ENCODE results near the gene LARP6.

LARP6 gene

GRCh38 chr15:70853973-70854665, at the start of gene LARP6:
Gene LARP6, minus strand, starts transcription at chr15:70854157. Its CDS starts 69 bp downstream, at chr15:70854088.
- H3K4me3 ChIP-seq (replicated peaks; ENCODE audit: low read depth, low read length), result peak within 1 kb of the TSS; percentile 86
- DNase-seq (ENCODE audit: low read depth), result peak; percentile 38
- TF ChIP-seq, protein P1, sequence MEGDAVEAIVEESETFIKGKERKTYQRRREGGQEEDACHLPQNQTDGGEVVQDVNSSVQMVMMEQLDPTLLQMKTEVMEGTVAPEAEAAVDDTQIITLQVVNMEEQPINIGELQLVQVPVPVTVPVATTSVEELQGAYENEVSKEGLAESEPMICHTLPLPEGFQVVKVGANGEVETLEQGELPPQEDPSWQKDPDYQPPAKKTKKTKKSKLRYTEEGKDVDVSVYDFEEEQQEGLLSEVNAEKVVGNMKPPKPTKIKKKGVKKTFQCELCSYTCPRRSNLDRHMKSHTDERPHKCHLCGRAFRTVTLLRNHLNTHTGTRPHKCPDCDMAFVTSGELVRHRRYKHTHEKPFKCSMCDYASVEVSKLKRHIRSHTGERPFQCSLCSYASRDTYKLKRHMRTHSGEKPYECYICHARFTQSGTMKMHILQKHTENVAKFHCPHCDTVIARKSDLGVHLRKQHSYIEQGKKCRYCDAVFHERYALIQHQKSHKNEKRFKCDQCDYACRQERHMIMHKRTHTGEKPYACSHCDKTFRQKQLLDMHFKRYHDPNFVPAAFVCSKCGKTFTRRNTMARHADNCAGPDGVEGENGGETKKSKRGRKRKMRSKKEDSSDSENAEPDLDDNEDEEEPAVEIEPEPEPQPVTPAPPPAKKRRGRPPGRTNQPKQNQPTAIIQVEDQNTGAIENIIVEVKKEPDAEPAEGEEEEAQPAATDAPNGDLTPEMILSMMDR (IDR thresholded peaks at IDR 0.05; ENCODE audit: low read length, missing control alignments), result no peak

DNA sequence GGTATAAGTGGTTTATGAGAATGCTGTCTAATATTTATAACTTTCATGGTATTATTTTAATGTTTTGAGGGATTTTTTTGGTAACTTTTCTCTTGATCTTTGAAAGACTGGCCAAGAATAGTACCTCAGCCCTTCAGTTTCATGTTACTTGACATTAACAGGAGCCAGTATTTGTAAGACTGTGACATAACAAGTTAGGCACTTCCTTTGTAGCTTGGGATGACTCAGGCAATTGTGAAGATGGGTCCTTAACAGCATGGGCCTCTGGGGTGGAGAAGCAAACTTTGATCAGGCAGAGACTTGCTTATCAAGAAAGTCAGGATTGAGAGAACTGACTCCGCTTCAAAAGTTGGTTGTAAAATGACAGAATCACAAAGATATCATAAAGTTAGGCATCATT, 48.1 kb upstream of the LARP6 start:
- TF ChIP-seq, protein P1 (IDR thresholded peaks at IDR 0.05; ENCODE audit: low read length, missing control alignments), result no peak
- no peak overlapping the region for H3K4me3 ChIP-seq (replicated peaks; ENCODE audit: low read depth, low read length)
- DNase-seq (ENCODE audit: low read depth), result peak; percentile 88

GRCh38 chr15:70892912-70893560, 39.1 kb upstream of the LARP6 start:
- TF ChIP-seq, protein P1 (IDR thresholded peaks at IDR 0.05; ENCODE audit: low read length, missing control alignments), result peak; percentile 74
- DNase-seq (ENCODE audit: low read depth), result peak; percentile 84

DNA sequence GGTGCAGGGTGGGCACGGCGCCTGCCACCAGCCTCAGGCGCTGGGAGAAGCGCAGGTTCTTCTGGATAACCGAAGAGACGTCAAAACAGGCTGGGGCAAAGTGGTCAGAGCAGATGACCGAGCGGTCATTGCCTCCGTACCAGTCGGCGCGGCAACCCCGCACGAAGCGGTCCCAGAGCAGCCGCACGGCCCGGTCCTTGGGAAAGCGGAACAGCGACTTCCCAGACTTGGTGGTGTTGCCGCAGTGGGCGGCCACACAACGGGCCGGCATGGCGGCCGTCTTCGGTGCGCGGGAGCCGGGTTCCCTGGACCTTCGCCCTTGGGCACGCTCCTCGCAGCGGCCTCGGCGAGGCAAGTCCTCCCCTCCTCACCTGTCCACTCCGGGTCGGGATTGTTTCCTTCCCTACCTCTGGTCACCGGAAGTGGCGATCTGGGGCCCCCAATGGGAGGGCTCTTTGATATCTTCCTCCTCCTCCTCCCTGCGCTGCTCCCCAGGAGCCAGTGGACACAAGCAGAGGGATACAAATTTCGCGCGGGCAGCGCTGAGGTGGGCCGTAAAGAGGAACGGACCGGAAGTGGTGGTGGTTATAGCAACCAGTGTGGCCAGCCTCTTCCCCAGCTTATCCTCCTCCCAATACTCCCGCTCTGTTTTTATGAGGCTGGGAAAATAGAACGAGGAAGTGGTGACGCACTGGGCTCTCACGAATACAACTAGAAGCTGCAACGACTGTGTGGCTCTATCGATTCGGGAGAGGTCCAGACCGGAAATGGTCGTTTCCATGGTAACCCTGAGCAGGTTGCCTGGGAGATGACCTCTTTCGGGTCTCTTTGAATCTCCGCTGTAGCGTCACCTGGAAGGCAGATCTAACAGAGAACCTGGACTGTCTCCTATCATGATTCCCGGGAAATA, 38.3 kb upstream of the LARP6 start, which contains the start of the genes LRRC49 and THAP10:
Gene LRRC49 (plus strand): TSS at position 825 of the 910 bp plus-strand sequence. CDS start 69 bp downstream, at position 894.
Gene THAP10 (minus strand): TSS at position 432 of the 910 bp plus-strand sequence. CDS start 161 bp downstream, at position 271.
- peak within 1 kb of the TSS; percentile 66 for H3K4me3 ChIP-seq (replicated peaks; ENCODE audit: low read depth, low read length)
- DNase-seq (ENCODE audit: low read depth), result peak; percentile 96

More at GRCh38 chr15:70892912-70893560, 39.1 kb upstream of the LARP6 start:
- peak overlapping the region; percentile 66 for H3K4me3 ChIP-seq (replicated peaks; ENCODE audit: low read depth, low read length)

GRCh38 chr15:70882361-70882760, 28.4 kb upstream of the LARP6 start:
- TF ChIP-seq, protein P1 (IDR thresholded peaks at IDR 0.05; ENCODE audit: low read length, missing control alignments), result no peak
- no peak for DNase-seq (ENCODE audit: low read depth)

More for the DNA sequence above, 38.3 kb upstream of the LARP6 start, which contains the start of the genes LRRC49 and THAP10:
- TF ChIP-seq, protein P1 (IDR thresholded peaks at IDR 0.05; ENCODE audit: low read length, missing control alignments), result no peak

GRCh38 chr15:70880781-70881180, 26.8 kb upstream of the LARP6 start:
- no peak for DNase-seq (ENCODE audit: low read depth)
- H3K4me3 ChIP-seq (replicated peaks; ENCODE audit: low read depth, low read length), result no peak overlapping the region
- TF ChIP-seq, protein P1 (IDR thresholded peaks at IDR 0.05; ENCODE audit: low read length, missing control alignments), result no peak

More at GRCh38 chr15:70882361-70882760, 28.4 kb upstream of the LARP6 start:
- H3K4me3 ChIP-seq (replicated peaks; ENCODE audit: low read depth, low read length), result no peak overlapping the region

Data from fibroblast of pulmonary artery (primary cell).